Spleen (tissue), 11 donors: ENCODE measurements around the gene SSR4. TPM values are rescaled to one million over a fixed set of nuclear protein-coding genes. Genes with fewer than 3 reads are reported as not detected.

Experiments
- DNase-seq: peaks from one replicate; pipeline ENCODE4 v3.0.0-alpha.2; 2020
- H3K27ac ChIP-seq, 8 donors: fragments of 200-600 bp; sonication (generic) in 7 of 8; 1 replicate in 4 of 8; 2 replicates in 4 of 8; pipeline versions ENCODE4 v1.5.0 to v1.8.0; 2016 to 2021; ENCODE audit warnings: inconsistent platforms in 4 of 8, mild to moderate bottlenecking in 4 of 8, moderate library complexity in 1 of 8
- H3K27me3 ChIP-seq, 7 donors: fragments of 200-600 bp; sonication (generic) in 6 of 7; replicated peaks in 1 of 7; 1 replicate in 4 of 7; 2 replicates in 3 of 7; pipeline versions ENCODE4 v1.5.0 to v1.8.0; 2016 to 2021; ENCODE audit warnings: inconsistent platforms in 3 of 7, mild to moderate bottlenecking in 1 of 7
- H3K36me3 ChIP-seq, 6 donors: fragments of 200-600 bp; sonication (generic) in 5 of 6; 1 replicate in 4 of 6; 2 replicates in 2 of 6; pipeline versions ENCODE4 v1.5.0 to v1.8.0; 2016 to 2021; ENCODE audit warnings: inconsistent platforms in 2 of 6
- H3K4me1 ChIP-seq, 6 donors: fragments of 200-600 bp; sonication (generic) in 5 of 6; 1 replicate in 3 of 6; 2 replicates in 3 of 6; pipeline versions ENCODE4 v1.5.0 to v1.8.0; 2016 to 2021; ENCODE audit warnings: inconsistent platforms in 3 of 6
- H3K4me3 ChIP-seq, 8 donors: fragments of 200-600 bp; sonication (generic) in 7 of 8; 1 replicate in 4 of 8; 2 replicates in 4 of 8; pipeline versions ENCODE4 v1.5.0 to v1.8.0; 2016 to 2021; ENCODE audit warnings: inconsistent platforms in 4 of 8, mild to moderate bottlenecking in 4 of 8, moderate library complexity in 2 of 8
- H3K9me3 ChIP-seq, 8 donors: fragments of 200-600 bp; sonication (generic) in 7 of 8; 1 replicate in 4 of 8; 2 replicates in 4 of 8; pipeline versions ENCODE4 v1.5.0 to v1.8.0; 2016 to 2021; ENCODE audit warnings: inconsistent platforms in 4 of 8
- CTCF ChIP-seq, 11 experiments: fragments of 200-600 bp in 7 of 11; fragments of 450-650 bp in 4 of 11; sonication (generic) in 4 of 11; IDR thresholded peaks in 8 of 11; conservative IDR thresholded peaks in 3 of 11; 1 replicate in 7 of 11; 2 replicates in 4 of 11; pipeline versions ENCODE4 v1.4.0 to v1.8.0; 2016 to 2021; ENCODE audit warnings: antibody characterized with exemption in 11 of 11, inconsistent platforms in 4 of 11, mild to moderate bottlenecking in 1 of 11
- POLR2A ChIP-seq, 3 donors: fragments of 450-650 bp; IDR thresholded peaks; one replicate each; pipeline ENCODE4 v1.5.1; 2017; ENCODE audit warnings: antibody characterized with exemption in 3 of 3, mild to moderate bottlenecking in 1 of 3
- POLR2AphosphoS5 ChIP-seq, 3 donors: sonication (generic); formaldehyde crosslinking; IDR thresholded peaks; one replicate each; pipeline ENCODE4 v1.5.1; 2017; ENCODE audit warnings: antibody characterized with exemption in 3 of 3
- WGBS, 5 donors: extraction: QIAGEN DNeasy Blood & Tissue Kit in 3 of 5; methylation state at CpG; one replicate each; pipeline versions ENCODE4 v1.1.5 to v1.1.7; 2013 to 2018; 5-methylcytosine and 5-hydroxymethylcytosine counted together
- intact Hi-C: fragments of 100-400 bp; cut with DNase I; formaldehyde crosslinking; loops from one replicate; pipeline ENCODE4 v1.15.0; 2023; ENCODE audit warnings: low total_unique reads
- polyA plus RNA-seq, 3 donors: library from polyadenylated mRNA; stranded (reverse); fragments of 200-250 nt; gene quantifications; one replicate each; pipeline ENCODE4 v1.2.1, GENCODE V29; 2013
- total RNA-seq, 7 donors: library from RNA; depleted of rRNA in 3 of 7; stranded (reverse); fragments of >200 nt in 3 of 7; fragmentation: NEBNext Ultra II Directional in 4 of 7; extraction: Animal tissue kit (Norgen Biotek cat#: 25700) in 4 of 7; gene quantifications; one replicate each; pipeline versions ENCODE4 v1.1.0 to v1.2.1, GENCODE V29; 2016 to 2021
- donor health status: healthy with polysubstance abuse.
- donor health status: DM: no; HTN: no; CAD: no; lungs with moderate emphysema.
- donor health status: DM: no; HTN: no; CAD: no.
- donor health status: Bipolar disorder and iron deficiency.
- donor health status: healthy.
- donor health status: DM: no; HTN: no; CAD: no.
- donor health status: DM: yes; HTN: yes; CAD: no.

Gene SSR4
- total and polyA plus RNA-seq, 10 donors: 144 to 488 (median 255) TPM

DNA sequence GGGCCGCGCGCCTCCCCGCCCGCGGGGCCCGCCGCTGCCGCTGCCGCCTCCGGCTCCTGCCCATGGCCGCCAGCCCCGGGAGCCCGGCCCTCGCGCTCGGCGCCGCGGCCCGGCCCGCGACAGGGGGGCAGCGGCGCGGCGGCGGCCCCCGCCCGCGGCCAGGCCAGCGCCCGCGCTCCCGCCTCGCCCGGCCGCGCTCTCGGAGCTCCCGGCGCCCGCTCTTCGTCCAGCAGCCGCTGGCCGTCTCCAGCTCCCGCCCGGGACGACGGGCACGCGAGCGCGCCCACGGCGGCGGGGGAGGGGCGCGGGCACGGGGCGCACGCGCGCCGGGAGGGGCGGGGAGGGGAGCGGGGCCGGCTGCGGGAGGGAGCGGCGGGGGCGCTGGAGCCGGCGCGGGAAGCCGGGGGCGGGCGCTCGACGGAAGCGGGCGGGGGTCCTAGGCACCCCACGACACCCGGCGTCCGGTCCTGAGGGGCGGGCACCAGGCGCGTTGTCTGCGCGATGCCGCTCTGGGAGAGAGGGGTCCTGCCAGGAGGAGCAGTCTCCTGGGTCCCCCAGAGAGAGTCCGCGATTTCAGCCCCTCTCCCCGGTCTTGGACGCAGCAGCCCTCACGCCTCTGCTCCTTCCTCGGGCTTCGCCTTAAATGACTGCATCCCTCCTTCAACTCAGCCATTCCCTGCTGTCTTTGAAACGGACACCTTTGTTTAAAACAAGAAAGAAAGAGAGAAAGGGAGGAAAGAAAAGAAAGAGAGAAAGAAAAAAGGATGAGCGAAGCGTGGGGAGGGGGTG is 36.4 kb downstream of the SSR4 start:
- no peak for DNase-seq

GRCh38 chrX:153831429-153832150 is 37.1 kb downstream of the SSR4 start:
- Histone ChIP-seq H3K27ac (no peak overlapping the region), H3K36me3 (no peaks in the 10 kb centered on the region), H3K9me3 (peaks cover 0 to 5% (median 0%) of the 10 kb centered on the region in 8 donors), H3K4me3 (no peak overlapping the region), H3K27me3 (peaks cover 6 to 65% (median 31%) of the 10 kb centered on the region in 7 donors), H3K4me1 (peaks cover 0 to 26% (median 11%) of the 10 kb centered on the region in 6 donors)
- intact Hi-C loops: no loop called here
- TF ChIP-seq POLR2AphosphoS5 (IDR thresholded peaks at IDR 0.05) (no peak), POLR2A (IDR thresholded peaks at IDR 0.05) (no peak), CTCF (IDR thresholded peaks at IDR 0.05 in 8 of 11, conservative IDR thresholded peaks at IDR 0.05 in 3 of 11) (no peak)
- DNase-seq: no peak
- WGBS, 5 donors: 52 to 69% (median 64%) methylated on average over 15 to 23 of the region's 23 CpGs

More for the DNA sequence above, 36.4 kb downstream of the SSR4 start:
- H3K4me3 ChIP-seq: peak overlapping the region in 2 of 8 donors; percentile 43 to 68
- TF ChIP-seq POLR2A (IDR thresholded peaks at IDR 0.05): no peak
- no peak for TF ChIP-seq POLR2AphosphoS5 (IDR thresholded peaks at IDR 0.05)
- no peak for TF ChIP-seq CTCF (IDR thresholded peaks at IDR 0.05 in 8 of 11, conservative IDR thresholded peaks at IDR 0.05 in 3 of 11)
- 2 to 50% (median 17%) methylated on average over 9 to 95 of the region's 102 CpGs for WGBS, 5 donors
- H3K27ac ChIP-seq: no peak overlapping the region
- peaks cover 0 to 5% (median 0%) of the 10 kb centered on the region in 8 donors for H3K9me3 ChIP-seq
- peaks cover 6 to 67% (median 31%) of the 10 kb centered on the region in 7 donors for H3K27me3 ChIP-seq
- intact Hi-C loops: no loop called here
- no peaks in the 10 kb centered on the region for H3K36me3 ChIP-seq
- H3K4me1 ChIP-seq: peaks cover 0 to 26% (median 11%) of the 10 kb centered on the region in 6 donors

GRCh38 chrX:153832728-153833127 is 38.3 kb downstream of the SSR4 start:
- H3K27me3 ChIP-seq: peaks cover 6 to 60% (median 29%) of the 10 kb centered on the region in 7 donors
- no peak for DNase-seq
- H3K36me3 ChIP-seq: no peaks in the 10 kb centered on the region
- 79 to 100% (median 92%) methylated on average over 1 to 10 of the region's 10 CpGs for WGBS, 5 donors
- H3K4me1 ChIP-seq: peaks cover 0 to 26% (median 11%) of the 10 kb centered on the region in 6 donors
- intact Hi-C loops: no loop called here
- H3K4me3 ChIP-seq: no peak overlapping the region
- peaks cover 0 to 5% (median 0%) of the 10 kb centered on the region in 8 donors for H3K9me3 ChIP-seq
- no peak overlapping the region for H3K27ac ChIP-seq
- TF ChIP-seq POLR2A (IDR thresholded peaks at IDR 0.05) (no peak), POLR2AphosphoS5 (IDR thresholded peaks at IDR 0.05) (no peak), CTCF (IDR thresholded peaks at IDR 0.05 in 8 of 11, conservative IDR thresholded peaks at IDR 0.05 in 3 of 11) (no peak)

DNA sequence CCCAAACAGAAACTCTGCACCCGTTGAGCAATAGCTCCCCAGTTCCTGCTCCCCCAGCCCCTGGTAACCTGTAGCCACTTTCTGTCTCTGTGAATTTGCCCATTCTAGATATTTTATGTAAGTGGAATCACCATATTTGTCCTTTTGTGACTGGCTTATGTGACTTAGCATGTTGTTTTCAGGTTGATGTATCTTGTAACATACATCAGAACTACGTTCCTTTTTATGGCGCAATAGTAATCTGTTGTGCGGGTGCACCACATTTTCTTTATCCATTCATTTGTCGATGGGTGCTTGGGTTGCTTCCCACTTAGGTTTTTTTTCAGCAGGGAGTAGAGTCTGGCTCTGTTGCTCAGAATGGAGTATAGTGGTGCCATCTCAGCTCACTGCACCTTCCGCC is 42.5 kb downstream of the SSR4 start:
- WGBS, 5 donors: 84 to 96% (median 88%) methylated on average over 6 of the region's 6 CpGs
- Histone ChIP-seq H3K27me3 (peaks cover 0 to 29% (median 0%) of the 10 kb centered on the region in 7 donors), H3K4me3 (no peak overlapping the region), H3K27ac (no peak overlapping the region), H3K36me3 (no peaks in the 10 kb centered on the region), H3K9me3 (no peaks in the 10 kb centered on the region), H3K4me1 (no peaks in the 10 kb centered on the region)
- intact Hi-C loops: no loop called here
- DNase-seq: no peak
- TF ChIP-seq CTCF (IDR thresholded peaks at IDR 0.05 in 8 of 11, conservative IDR thresholded peaks at IDR 0.05 in 3 of 11): no peak
- no peak for TF ChIP-seq POLR2AphosphoS5 (IDR thresholded peaks at IDR 0.05)
- no peak for TF ChIP-seq POLR2A (IDR thresholded peaks at IDR 0.05)
